LHCN-M2 (cell line): ENCODE data around the gene PTPRM. TPM values are rescaled to one million over a fixed set of nuclear protein-coding genes. Genes with fewer than 3 reads are reported as not detected.
A peak's percentile ranks its signal among the peaks of the same experiment; 100 is the strongest.

ENCODE experiments used
- DNase-seq: peaks from one replicate; pipeline ENCODE4 v3.0.0-alpha.2; 2012; ENCODE audit warnings: low read depth
- total RNA-seq: library from RNA; depleted of rRNA; stranded (reverse); fragments of >200 nt; gene quantifications from 2 replicates; pipeline ENCODE4 v1.2.3, GENCODE V29; 2014

Gene PTPRM
- total RNA-seq, 1 experiment from 2014 or later, result 28.1 TPM

- no peak for DNase-seq
Observed at GRCh38 chr18:8356001-8356400, 788.9 kb downstream of the PTPRM start.

- DNase-seq, result no peak
Observed at GRCh38 chr18:8357320-8357719, 790.2 kb downstream of the PTPRM start.

GRCh38 chr18:8358033-8358765, 791.1 kb downstream of the PTPRM start:
- no peak for DNase-seq

GRCh38 chr18:8359076-8359475, 792.0 kb downstream of the PTPRM start:
- DNase-seq, result no peak

- DNase-seq, result no peak
Observed at GRCh38 chr18:8359481-8359880, 792.4 kb downstream of the PTPRM start.

- DNase-seq, result no peak
Observed at GRCh38 chr18:8361941-8362471, 794.9 kb downstream of the PTPRM start.

- no peak for DNase-seq
Observed at GRCh38 chr18:8362863-8363262, 795.7 kb downstream of the PTPRM start.

GRCh38 chr18:8364385-8364784, 797.3 kb downstream of the PTPRM start:
- no peak for DNase-seq

- DNase-seq, result no peak
Observed at GRCh38 chr18:8365006-8365405, 797.9 kb downstream of the PTPRM start.

- no peak for DNase-seq
Observed at GRCh38 chr18:8365528-8365927, 798.4 kb downstream of the PTPRM start.

- no peak for DNase-seq
Observed at GRCh38 chr18:8366070-8366469, 799.0 kb downstream of the PTPRM start.

GRCh38 chr18:8366656-8367055, 799.5 kb downstream of the PTPRM start:
- no peak for DNase-seq

GRCh38 chr18:8367217-8367988, 800.3 kb downstream of the PTPRM start:
- DNase-seq, result peak; percentile 36

- no peak for DNase-seq
Observed at GRCh38 chr18:8368512-8369217, 801.5 kb downstream of the PTPRM start.

GRCh38 chr18:8373486-8373885, 806.4 kb downstream of the PTPRM start:
- DNase-seq, result no peak

GRCh38 chr18:8374676-8375075, 807.6 kb downstream of the PTPRM start:
- no peak for DNase-seq

- no peak for DNase-seq
Observed at GRCh38 chr18:8375249-8375648, 808.1 kb downstream of the PTPRM start.

GRCh38 chr18:8376113-8376512, 809.0 kb downstream of the PTPRM start:
- DNase-seq, result no peak

- DNase-seq, result no peak
Observed at GRCh38 chr18:8379187-8379941, 812.2 kb downstream of the PTPRM start.

- DNase-seq, result peak; percentile 18
Observed at GRCh38 chr18:8380006-8380405, 812.9 kb downstream of the PTPRM start.

- DNase-seq, result no peak
Observed at GRCh38 chr18:8380926-8381325, 813.8 kb downstream of the PTPRM start.
